Measurements from ENCODE around the gene UBA1.

DNA sequence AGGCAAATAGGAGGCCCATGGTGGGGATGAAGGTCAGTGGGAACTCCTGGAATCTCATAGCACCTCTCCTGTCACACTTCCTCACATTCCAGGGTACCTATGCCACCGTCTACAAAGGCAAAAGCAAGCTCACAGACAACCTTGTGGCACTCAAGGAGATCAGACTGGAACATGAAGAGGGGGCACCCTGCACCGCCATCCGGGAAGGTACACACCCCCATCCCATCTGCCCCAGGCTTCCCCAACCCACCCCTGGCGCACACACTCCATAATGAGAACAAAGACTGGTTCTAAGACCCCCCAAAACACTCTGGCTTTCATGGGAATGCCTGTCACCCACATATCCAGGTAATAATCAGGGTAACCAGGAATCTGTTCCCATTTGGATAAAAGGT lies 31.3 kb downstream of the UBA1 start:
- TF ChIP-seq, protein P1, sequence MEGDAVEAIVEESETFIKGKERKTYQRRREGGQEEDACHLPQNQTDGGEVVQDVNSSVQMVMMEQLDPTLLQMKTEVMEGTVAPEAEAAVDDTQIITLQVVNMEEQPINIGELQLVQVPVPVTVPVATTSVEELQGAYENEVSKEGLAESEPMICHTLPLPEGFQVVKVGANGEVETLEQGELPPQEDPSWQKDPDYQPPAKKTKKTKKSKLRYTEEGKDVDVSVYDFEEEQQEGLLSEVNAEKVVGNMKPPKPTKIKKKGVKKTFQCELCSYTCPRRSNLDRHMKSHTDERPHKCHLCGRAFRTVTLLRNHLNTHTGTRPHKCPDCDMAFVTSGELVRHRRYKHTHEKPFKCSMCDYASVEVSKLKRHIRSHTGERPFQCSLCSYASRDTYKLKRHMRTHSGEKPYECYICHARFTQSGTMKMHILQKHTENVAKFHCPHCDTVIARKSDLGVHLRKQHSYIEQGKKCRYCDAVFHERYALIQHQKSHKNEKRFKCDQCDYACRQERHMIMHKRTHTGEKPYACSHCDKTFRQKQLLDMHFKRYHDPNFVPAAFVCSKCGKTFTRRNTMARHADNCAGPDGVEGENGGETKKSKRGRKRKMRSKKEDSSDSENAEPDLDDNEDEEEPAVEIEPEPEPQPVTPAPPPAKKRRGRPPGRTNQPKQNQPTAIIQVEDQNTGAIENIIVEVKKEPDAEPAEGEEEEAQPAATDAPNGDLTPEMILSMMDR (IDR thresholded peaks at IDR 0.05; ENCODE audit: low read depth, low read length, poor library complexity, severe bottlenecking) = no peak
- TF ChIP-seq EZH2phosphoT487 (IDR thresholded peaks at IDR 0.05; ENCODE audit: borderline replicate concordance, low read length) = no peak
